Measurements from ENCODE around the gene LCNL1.

GRCh38 chr9:137017071-137017470 lies 34.3 kb downstream of the LCNL1 start:
- TF ChIP-seq CTCF (IDR thresholded peaks at IDR 0.05; ENCODE audit: low read depth, low read length, poor library complexity, severe bottlenecking) (no peak), EZH2phosphoT487 (IDR thresholded peaks at IDR 0.05; ENCODE audit: borderline replicate concordance, low read length) (no peak)

Data from DOHH2 (cell line).